Thyroid gland (tissue), 4 donors: ENCODE measurements around the gene SLC25A27.

Source experiments
- POLR2A ChIP-seq, 2 donors: fragments of 450-650 bp; IDR thresholded peaks; one replicate each; pipeline ENCODE4 v1.6.1; 2017; ENCODE audit warnings: antibody characterized with exemption in 2 of 2, mild to moderate bottlenecking in 2 of 2, moderate library complexity in 1 of 2
- TF ChIP-seq, protein P1 (sequence below), 6 experiments: fragments of 200-600 bp in 3 of 6; fragments of 450-650 bp in 3 of 6; sonication (generic) in 3 of 6; IDR thresholded peaks; one replicate each; pipeline ENCODE4 v1.5.1; 2016 to 2019; ENCODE audit warnings: antibody characterized with exemption in 6 of 6, mild to moderate bottlenecking in 2 of 6, inconsistent platforms in 1 of 6, moderate library complexity in 1 of 6

DNA sequence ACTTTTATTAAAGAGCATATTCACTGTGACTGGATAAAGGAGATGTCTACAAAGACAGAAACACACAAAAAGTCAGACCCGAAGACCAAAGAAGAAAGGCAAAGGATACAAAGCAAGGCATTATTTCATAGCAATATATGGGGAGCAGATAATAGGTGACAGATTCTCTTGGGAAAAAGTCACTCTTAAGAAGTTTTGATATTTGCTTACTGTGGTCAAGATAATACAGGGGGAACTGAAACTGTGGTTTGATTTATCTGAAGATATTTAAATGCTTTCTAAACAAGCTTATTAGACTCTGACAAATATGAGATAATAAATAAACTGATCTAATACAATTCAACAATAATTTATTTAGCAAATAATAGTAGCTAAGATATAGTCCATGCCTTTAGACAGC is 14.8 kb upstream of the SLC25A27 start:
- TF ChIP-seq, protein P1, sequence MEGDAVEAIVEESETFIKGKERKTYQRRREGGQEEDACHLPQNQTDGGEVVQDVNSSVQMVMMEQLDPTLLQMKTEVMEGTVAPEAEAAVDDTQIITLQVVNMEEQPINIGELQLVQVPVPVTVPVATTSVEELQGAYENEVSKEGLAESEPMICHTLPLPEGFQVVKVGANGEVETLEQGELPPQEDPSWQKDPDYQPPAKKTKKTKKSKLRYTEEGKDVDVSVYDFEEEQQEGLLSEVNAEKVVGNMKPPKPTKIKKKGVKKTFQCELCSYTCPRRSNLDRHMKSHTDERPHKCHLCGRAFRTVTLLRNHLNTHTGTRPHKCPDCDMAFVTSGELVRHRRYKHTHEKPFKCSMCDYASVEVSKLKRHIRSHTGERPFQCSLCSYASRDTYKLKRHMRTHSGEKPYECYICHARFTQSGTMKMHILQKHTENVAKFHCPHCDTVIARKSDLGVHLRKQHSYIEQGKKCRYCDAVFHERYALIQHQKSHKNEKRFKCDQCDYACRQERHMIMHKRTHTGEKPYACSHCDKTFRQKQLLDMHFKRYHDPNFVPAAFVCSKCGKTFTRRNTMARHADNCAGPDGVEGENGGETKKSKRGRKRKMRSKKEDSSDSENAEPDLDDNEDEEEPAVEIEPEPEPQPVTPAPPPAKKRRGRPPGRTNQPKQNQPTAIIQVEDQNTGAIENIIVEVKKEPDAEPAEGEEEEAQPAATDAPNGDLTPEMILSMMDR (IDR thresholded peaks at IDR 0.05), result no peak
- no peak for TF ChIP-seq POLR2A (IDR thresholded peaks at IDR 0.05)
